Loucy (cell line): Measurements from ENCODE around the gene TAF1L.

Experiments used
- H2AFZ ChIP-seq: fragments of 200-600 bp; sonication (generic); 2 replicates; pipeline ENCODE4 v1.6.0; 2016; ENCODE audit warnings: antibody characterized with exemption, mild to moderate bottlenecking, low read length, moderate library complexity
- H3F3A ChIP-seq: fragments of 200-600 bp; 2 replicates; pipeline ENCODE4 v1.6.0; 2016; ENCODE audit warnings: antibody characterized with exemption, low read depth, mild to moderate bottlenecking
- H3K27me3 ChIP-seq: fragments of 200-600 bp; sonication (generic); 2 replicates; pipeline ENCODE4 v1.6.1; 2014; ENCODE audit warnings: low read length, mild to moderate bottlenecking; ENCODE audit not compliant: insufficient read depth, poor library complexity, severe bottlenecking
- H3K36me3 ChIP-seq: fragments of 200-600 bp; sonication (generic); 2 replicates; pipeline ENCODE4 v1.6.1; 2016; ENCODE audit warnings: low read length; ENCODE audit not compliant: insufficient read depth
- H3K4me1 ChIP-seq: fragments of 200-600 bp; sonication (generic); 2 replicates; pipeline ENCODE4 v1.5.1; 2014; ENCODE audit warnings: low read length, mild to moderate bottlenecking; ENCODE audit not compliant: insufficient read depth, poor library complexity, severe bottlenecking
- H3K4me2 ChIP-seq: fragments of 200-600 bp; sonication (generic); 2 replicates; pipeline ENCODE4 v1.6.0; 2014; ENCODE audit warnings: antibody characterized with exemption, low read length, low read depth, mild to moderate bottlenecking; ENCODE audit not compliant: poor library complexity, severe bottlenecking
- H3K4me3 ChIP-seq: fragments of 200-600 bp; sonication (generic); 2 replicates; pipeline ENCODE4 v1.5.1; 2014; ENCODE audit warnings: low read length, mild to moderate bottlenecking, mixed read lengths; ENCODE audit not compliant: poor library complexity, severe bottlenecking
- H3K79me2 ChIP-seq: fragments of 200-600 bp; sonication (generic); 2 replicates; pipeline ENCODE4 v1.6.1; 2014; ENCODE audit warnings: low read length; ENCODE audit not compliant: insufficient read depth
- H3K9ac ChIP-seq: fragments of 200-600 bp; sonication (generic); 2 replicates; pipeline ENCODE4 v1.6.0; 2014; ENCODE audit warnings: mild to moderate bottlenecking, low read depth, low read length, moderate library complexity; ENCODE audit not compliant: poor library complexity, severe bottlenecking
- H3K9me2 ChIP-seq: fragments of 200-600 bp; sonication (generic); replicated peaks from 2 replicates; pipeline ENCODE4 v1.6.1; 2016; ENCODE audit warnings: low read depth, low read length, mixed read lengths
- H3K9me3 ChIP-seq: fragments of 200-600 bp; sonication (generic); 2 replicates; pipeline ENCODE4 v1.6.1; 2014; ENCODE audit warnings: mild to moderate bottlenecking, antibody characterized with exemption, low read length, low read depth; ENCODE audit not compliant: insufficient read depth
- H4K20me1 ChIP-seq: fragments of 200-600 bp; sonication (generic); 2 replicates; pipeline ENCODE4 v1.6.0; 2014; ENCODE audit warnings: antibody characterized with exemption, low read length, mild to moderate bottlenecking; ENCODE audit not compliant: insufficient read depth, poor library complexity, severe bottlenecking
- EZH2phosphoT487 ChIP-seq: fragments of 200-600 bp; IDR thresholded peaks from 2 replicates; pipeline ENCODE4 v1.6.1; 2018; ENCODE audit warnings: antibody characterized with exemption, mild to moderate bottlenecking, moderate library complexity, borderline replicate concordance
- TF ChIP-seq, protein P1 (sequence below): fragments of 200-600 bp; sonication (generic); conservative IDR thresholded peaks from 2 replicates; pipeline ENCODE4 v1.5.1; 2014; ENCODE audit warnings: mild to moderate bottlenecking, antibody characterized with exemption, low read length

TAF1L gene

DNA sequence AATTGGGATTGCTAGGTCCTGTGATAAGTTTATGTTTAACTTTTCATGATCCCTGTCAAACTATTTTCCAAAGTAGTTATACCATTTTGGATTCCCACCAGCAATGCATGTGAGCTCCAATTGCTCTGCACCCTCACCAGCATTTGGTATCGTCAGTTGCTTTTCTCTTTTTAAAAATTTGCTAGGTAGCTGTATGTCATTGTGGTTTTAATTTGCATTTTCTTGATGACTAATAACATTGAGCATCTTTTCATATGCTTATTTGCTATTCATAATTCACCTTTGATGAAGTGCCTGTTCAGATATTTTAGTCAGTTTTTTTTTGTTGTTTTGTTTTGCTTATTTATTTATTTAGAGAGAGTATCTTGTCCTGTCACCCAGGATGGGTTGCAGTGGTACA is 12.5 kb downstream of the TAF1L start:
- no peak for TF ChIP-seq EZH2phosphoT487
- TF ChIP-seq, protein P1, sequence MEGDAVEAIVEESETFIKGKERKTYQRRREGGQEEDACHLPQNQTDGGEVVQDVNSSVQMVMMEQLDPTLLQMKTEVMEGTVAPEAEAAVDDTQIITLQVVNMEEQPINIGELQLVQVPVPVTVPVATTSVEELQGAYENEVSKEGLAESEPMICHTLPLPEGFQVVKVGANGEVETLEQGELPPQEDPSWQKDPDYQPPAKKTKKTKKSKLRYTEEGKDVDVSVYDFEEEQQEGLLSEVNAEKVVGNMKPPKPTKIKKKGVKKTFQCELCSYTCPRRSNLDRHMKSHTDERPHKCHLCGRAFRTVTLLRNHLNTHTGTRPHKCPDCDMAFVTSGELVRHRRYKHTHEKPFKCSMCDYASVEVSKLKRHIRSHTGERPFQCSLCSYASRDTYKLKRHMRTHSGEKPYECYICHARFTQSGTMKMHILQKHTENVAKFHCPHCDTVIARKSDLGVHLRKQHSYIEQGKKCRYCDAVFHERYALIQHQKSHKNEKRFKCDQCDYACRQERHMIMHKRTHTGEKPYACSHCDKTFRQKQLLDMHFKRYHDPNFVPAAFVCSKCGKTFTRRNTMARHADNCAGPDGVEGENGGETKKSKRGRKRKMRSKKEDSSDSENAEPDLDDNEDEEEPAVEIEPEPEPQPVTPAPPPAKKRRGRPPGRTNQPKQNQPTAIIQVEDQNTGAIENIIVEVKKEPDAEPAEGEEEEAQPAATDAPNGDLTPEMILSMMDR: no peak
- Histone ChIP-seq H2AFZ (no peak overlapping the region), H3K4me1 (no peaks in the 10 kb centered on the region), H3F3A (no peaks in the 10 kb centered on the region), H4K20me1 (no peaks in the 10 kb centered on the region), H3K4me2 (no peak overlapping the region), H3K27me3 (no peaks in the 10 kb centered on the region), H3K79me2 (no peaks in the 10 kb centered on the region), H3K9me2 (no peaks in the 10 kb centered on the region), H3K36me3 (no peaks in the 10 kb centered on the region), H3K9ac (no peak overlapping the region), H3K9me3 (no peaks in the 10 kb centered on the region), H3K4me3 (no peak overlapping the region)

DNA sequence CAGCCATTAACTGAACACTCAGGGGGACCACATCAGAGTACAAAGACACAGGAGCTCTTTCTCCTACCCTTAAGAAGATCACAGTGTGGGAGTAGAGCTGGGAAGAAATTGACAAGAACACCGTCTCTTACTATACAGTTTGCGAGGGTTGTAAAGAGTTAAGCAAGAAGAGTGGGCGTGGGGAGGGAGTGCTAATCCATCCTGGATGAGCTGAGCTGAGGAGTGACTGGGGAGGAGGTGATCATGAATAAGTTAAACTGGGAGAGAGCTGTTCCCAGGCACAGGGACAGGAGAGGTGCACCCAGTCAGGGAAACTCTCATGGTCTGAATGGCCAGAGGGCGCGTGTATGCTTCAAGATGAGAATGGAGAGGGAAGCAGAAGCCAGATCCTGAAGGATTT is 17.2 kb downstream of the TAF1L start:
- H3K27me3 ChIP-seq: no peaks in the 10 kb centered on the region
- no peaks in the 10 kb centered on the region for H3K36me3 ChIP-seq
- H3K9ac ChIP-seq: no peak overlapping the region
- no peaks in the 10 kb centered on the region for H3K79me2 ChIP-seq
- H3K9me2 ChIP-seq: no peaks in the 10 kb centered on the region
- no peak for TF ChIP-seq EZH2phosphoT487
- H4K20me1 ChIP-seq: no peaks in the 10 kb centered on the region
- no peaks in the 10 kb centered on the region for H3F3A ChIP-seq
- H3K4me1 ChIP-seq: no peaks in the 10 kb centered on the region
- H3K4me2 ChIP-seq: no peak overlapping the region
- H3K9me3 ChIP-seq: no peaks in the 10 kb centered on the region
- no peak overlapping the region for H2AFZ ChIP-seq
- no peak overlapping the region for H3K4me3 ChIP-seq

DNA sequence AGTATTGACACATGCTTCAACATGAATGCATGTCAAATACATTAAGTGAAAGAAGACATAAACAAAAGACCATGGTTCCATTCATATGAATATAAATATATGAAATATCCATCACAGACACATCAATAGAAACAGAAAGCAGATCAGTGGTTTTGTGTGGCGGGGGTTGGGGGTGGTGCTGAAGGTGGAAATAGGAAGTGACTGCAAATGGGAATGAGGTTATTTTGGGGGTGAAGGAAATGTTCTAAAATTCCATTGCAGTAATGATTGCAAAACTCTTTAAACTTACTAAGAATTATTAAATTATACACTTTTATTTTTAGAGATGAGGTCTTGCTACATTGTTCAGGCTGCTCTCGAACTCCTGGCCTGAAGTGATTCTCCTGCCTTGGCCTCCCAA is 28.7 kb downstream of the TAF1L start:
- Histone ChIP-seq H3K4me2 (no peak overlapping the region), H3K4me1 (no peaks in the 10 kb centered on the region), H3F3A (no peaks in the 10 kb centered on the region), H3K4me3 (no peak overlapping the region), H3K9ac (no peak overlapping the region), H3K9me2 (no peaks in the 10 kb centered on the region), H3K9me3 (no peaks in the 10 kb centered on the region), H3K79me2 (no peaks in the 10 kb centered on the region), H4K20me1 (no peaks in the 10 kb centered on the region), H3K36me3 (no peaks in the 10 kb centered on the region), H3K27me3 (no peaks in the 10 kb centered on the region), H2AFZ (no peak overlapping the region)
- TF ChIP-seq EZH2phosphoT487: no peak
- TF ChIP-seq, protein P1: no peak
